Measurements from ENCODE around the gene KCTD10.

GRCh38 chr12:109523504-109523903 lies 46.4 kb upstream of the KCTD10 start:
- TF ChIP-seq, protein P1, sequence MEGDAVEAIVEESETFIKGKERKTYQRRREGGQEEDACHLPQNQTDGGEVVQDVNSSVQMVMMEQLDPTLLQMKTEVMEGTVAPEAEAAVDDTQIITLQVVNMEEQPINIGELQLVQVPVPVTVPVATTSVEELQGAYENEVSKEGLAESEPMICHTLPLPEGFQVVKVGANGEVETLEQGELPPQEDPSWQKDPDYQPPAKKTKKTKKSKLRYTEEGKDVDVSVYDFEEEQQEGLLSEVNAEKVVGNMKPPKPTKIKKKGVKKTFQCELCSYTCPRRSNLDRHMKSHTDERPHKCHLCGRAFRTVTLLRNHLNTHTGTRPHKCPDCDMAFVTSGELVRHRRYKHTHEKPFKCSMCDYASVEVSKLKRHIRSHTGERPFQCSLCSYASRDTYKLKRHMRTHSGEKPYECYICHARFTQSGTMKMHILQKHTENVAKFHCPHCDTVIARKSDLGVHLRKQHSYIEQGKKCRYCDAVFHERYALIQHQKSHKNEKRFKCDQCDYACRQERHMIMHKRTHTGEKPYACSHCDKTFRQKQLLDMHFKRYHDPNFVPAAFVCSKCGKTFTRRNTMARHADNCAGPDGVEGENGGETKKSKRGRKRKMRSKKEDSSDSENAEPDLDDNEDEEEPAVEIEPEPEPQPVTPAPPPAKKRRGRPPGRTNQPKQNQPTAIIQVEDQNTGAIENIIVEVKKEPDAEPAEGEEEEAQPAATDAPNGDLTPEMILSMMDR (IDR thresholded peaks at IDR 0.05) = no peak
- TF ChIP-seq E2F4 (CRISPR knock-in tag; IDR thresholded peaks at IDR 0.05; ENCODE audit: borderline replicate concordance, low read depth) = no peak
- TF ChIP-seq, protein P2, sequence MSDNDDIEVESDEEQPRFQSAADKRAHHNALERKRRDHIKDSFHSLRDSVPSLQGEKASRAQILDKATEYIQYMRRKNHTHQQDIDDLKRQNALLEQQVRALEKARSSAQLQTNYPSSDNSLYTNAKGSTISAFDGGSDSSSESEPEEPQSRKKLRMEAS (CRISPR knock-in tag; IDR thresholded peaks at IDR 0.05) = no peak
- TF ChIP-seq, protein P3, sequence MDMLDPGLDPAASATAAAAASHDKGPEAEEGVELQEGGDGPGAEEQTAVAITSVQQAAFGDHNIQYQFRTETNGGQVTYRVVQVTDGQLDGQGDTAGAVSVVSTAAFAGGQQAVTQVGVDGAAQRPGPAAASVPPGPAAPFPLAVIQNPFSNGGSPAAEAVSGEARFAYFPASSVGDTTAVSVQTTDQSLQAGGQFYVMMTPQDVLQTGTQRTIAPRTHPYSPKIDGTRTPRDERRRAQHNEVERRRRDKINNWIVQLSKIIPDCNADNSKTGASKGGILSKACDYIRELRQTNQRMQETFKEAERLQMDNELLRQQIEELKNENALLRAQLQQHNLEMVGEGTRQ (CRISPR knock-in tag; IDR thresholded peaks at IDR 0.05) = no peak
